Stimulated activated naive CD8-positive, alpha-beta T cell treated with anti-CD3 and anti-CD28 coated beads, Interleukin-15, amount 100 ng/mL, for 72 hours (primary cell): Measurements from ENCODE around the gene BCL6B.
A peak's percentile ranks its signal among the peaks of the same experiment; 100 is the strongest.
"Not testable (repeated sequence)": the region's sequence is repeated elsewhere in the genome, so short reads cannot be mapped to it uniquely, and the experiment has no call there.

Source experiments
- ATAC-seq: fragments of 150-1000 bp; cut with Tn5 transposase; 2 replicates; pipeline ENCODE4 v1.10.0; 2021; ENCODE audit warnings: mild to moderate bottlenecking, moderate library complexity
- DNase-seq, 2 donors: peaks; one replicate each; pipeline ENCODE4 v3.0.0; 2021 to 2022
- H3K27ac Mint-ChIP-seq, 2 donors: one replicate each; pipeline ENCODE4 v1.8.0; 2022; ENCODE audit warnings: mild to moderate bottlenecking in 2 of 2, mixed read lengths in 2 of 2, moderate library complexity in 2 of 2
- H3K27me3 Mint-ChIP-seq: one replicate; pipeline ENCODE4 v1.8.0; 2022; ENCODE audit warnings: mixed read lengths
- H3K4me1 Mint-ChIP-seq: one replicate; pipeline ENCODE4 v1.8.0; 2022; ENCODE audit warnings: mild to moderate bottlenecking, mixed read lengths
- H3K4me3 Mint-ChIP-seq, 2 donors: one replicate each; pipeline ENCODE4 v1.8.0; 2022; ENCODE audit warnings: mild to moderate bottlenecking in 2 of 2, mixed read lengths in 2 of 2, moderate library complexity in 1 of 2
- H3K9me3 Mint-ChIP-seq, 2 donors: one replicate each; pipeline ENCODE4 v1.8.0; 2022; ENCODE audit warnings: mixed read lengths in 2 of 2

The BCL6B gene, protein sequence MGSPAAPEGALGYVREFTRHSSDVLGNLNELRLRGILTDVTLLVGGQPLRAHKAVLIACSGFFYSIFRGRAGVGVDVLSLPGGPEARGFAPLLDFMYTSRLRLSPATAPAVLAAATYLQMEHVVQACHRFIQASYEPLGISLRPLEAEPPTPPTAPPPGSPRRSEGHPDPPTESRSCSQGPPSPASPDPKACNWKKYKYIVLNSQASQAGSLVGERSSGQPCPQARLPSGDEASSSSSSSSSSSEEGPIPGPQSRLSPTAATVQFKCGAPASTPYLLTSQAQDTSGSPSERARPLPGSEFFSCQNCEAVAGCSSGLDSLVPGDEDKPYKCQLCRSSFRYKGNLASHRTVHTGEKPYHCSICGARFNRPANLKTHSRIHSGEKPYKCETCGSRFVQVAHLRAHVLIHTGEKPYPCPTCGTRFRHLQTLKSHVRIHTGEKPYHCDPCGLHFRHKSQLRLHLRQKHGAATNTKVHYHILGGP

GRCh38 chr17:7022781-7023571 is at the start of gene BCL6B:
BCL6B (plus strand) TSS chr17:7023050; CDS start chr17:7023672, 622 bp downstream.
- Mint-ChIP-seq H3K27ac (peak within 1 kb of the TSS; percentile 10 to 97), H3K9me3 (no peaks in the 10 kb centered on the region), H3K27me3 (peaks cover 17% of the 10 kb centered on the region), H3K4me1 (peaks cover 66% of the 10 kb centered on the region), H3K4me3 (peak within 1 kb of the TSS; percentile 84 to 90)
- ATAC-seq (no peak), DNase-seq (peak; percentile 35 to 50)

DNA sequence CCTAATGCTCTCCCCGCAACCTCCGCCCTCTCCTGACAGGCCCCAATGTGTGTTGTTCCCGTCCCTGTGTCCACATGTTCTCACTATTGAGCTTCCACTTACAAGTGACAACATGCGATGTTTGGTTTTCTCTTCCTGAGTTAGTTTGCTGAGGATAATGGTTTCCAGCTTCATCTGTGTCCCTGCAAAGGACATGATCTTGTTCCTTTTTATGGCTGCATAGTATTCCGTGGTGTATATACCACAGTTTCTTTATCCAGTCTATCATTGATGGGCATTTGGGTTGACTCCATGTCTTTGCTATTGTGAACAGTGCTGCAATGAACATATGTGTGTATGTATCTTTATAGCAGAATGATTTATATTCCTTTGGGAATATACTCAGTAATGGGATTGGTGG is 43.4 kb upstream of the BCL6B start:
- H3K4me3 Mint-ChIP-seq, H3K9me3 Mint-ChIP-seq, DNase-seq, H3K27me3 Mint-ChIP-seq, ATAC-seq, H3K27ac Mint-ChIP-seq: not testable (repeated sequence)
- H3K4me1 Mint-ChIP-seq, result peaks cover 15% of the 10 kb centered on the region

- H3K27me3 Mint-ChIP-seq, result no peaks in the 10 kb centered on the region
- H3K4me1 Mint-ChIP-seq, result peaks cover 15% of the 10 kb centered on the region
- no peak for DNase-seq
- no peak for ATAC-seq
- H3K27ac Mint-ChIP-seq, result no peak overlapping the region
- H3K9me3 Mint-ChIP-seq, result no peaks in the 10 kb centered on the region
- peak overlapping the region in 1 of 2 donors; percentile 15 for H3K4me3 Mint-ChIP-seq
These were observed 41.4 kb upstream of the BCL6B start for GRCh38 chr17:6981426-6981825.

- Mint-ChIP-seq H3K27me3 (no peaks in the 10 kb centered on the region), H3K9me3 (no peaks in the 10 kb centered on the region), H3K27ac (no peak overlapping the region), H3K4me1 (peaks cover 15% of the 10 kb centered on the region), H3K4me3 (no peak overlapping the region)
- ATAC-seq (no peak), DNase-seq (no peak)
These were observed 37.6 kb upstream of the BCL6B start for GRCh38 chr17:6985266-6985665.

DNA sequence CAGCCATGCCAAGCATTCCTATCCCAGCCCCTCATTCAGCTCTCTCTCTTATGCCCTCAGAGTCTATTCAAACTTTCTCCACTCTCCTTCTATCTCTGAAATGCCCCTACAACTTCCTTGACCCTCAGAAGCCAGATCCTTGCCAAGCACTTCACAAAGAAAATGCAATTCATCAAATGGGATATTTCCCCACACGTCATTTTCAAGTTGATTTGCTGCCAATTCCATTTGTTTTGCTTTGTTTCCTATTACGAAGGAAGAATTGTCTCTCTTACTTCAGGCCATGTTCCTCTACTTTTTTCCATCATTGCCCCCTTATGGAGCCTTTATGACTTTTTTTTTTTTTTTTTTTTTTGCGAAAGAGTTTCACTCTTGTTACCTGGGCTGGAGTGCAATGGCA is 36.2 kb upstream of the BCL6B start:
- H3K4me3 Mint-ChIP-seq, result no peak overlapping the region
- H3K4me1 Mint-ChIP-seq, result peaks cover 6% of the 10 kb centered on the region
- no peaks in the 10 kb centered on the region for H3K9me3 Mint-ChIP-seq
- H3K27me3 Mint-ChIP-seq, result no peaks in the 10 kb centered on the region
- DNase-seq (no peak), ATAC-seq (no peak)
- no peak overlapping the region for H3K27ac Mint-ChIP-seq

- H3K27me3 Mint-ChIP-seq, result no peaks in the 10 kb centered on the region
- H3K4me1 Mint-ChIP-seq, result no peaks in the 10 kb centered on the region
- ATAC-seq (no peak), DNase-seq (no peak)
- no peak overlapping the region for H3K4me3 Mint-ChIP-seq
- no peaks in the 10 kb centered on the region for H3K9me3 Mint-ChIP-seq
- H3K27ac Mint-ChIP-seq, result no peak overlapping the region
These were observed 33.1 kb upstream of the BCL6B start for GRCh38 chr17:6989779-6990178.

DNA sequence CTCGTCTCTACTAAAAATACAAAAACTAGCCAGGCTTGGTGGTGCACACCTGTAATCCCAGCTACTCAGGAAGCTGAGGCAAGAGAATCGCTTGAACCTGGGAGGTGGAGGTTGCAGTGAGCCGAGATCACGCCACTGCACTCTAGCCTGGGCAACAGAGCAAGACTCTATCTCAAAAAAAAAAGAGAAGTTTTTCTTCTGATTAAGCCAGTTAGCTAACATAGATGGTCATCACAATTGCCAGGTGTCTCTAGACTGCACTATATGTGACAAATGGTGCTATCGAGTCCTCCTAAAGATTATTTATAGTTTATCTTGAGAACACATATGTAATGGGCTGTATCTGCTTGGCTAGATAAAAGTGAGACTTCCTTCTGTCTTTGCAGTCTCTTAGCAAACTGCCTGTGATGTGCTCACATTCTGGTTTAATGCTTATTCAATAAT is 29.2 kb upstream of the BCL6B start:
- not testable (repeated sequence) for ATAC-seq, H3K27me3 Mint-ChIP-seq

DNA sequence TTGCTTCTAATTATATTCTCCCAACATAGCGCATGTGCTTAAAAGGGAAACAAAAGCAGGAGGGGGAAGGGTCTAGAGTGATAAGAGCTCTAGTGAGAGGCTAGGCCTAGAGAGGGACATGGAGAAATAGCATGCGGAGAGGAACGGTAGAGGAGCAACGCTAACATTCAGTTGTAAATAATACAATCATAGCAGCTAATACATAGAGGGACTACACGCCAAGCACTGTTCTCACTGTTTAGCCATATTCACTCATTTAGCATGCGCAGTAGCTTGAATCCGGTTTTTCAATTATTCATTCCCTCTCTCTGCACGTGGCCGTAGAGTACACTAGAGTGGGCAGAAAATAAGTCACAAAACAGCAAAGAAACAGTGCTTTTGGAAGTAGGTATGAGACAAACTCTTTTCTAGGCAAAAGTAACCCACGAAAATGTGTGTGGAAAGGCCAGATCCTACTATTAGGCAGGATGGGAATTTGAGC is 28.7 kb upstream of the BCL6B start:
- ATAC-seq (no peak), DNase-seq (no peak)
- Mint-ChIP-seq H3K27ac (no peak overlapping the region), H3K4me1 (no peaks in the 10 kb centered on the region), H3K27me3 (no peaks in the 10 kb centered on the region), H3K4me3 (no peak overlapping the region), H3K9me3 (no peaks in the 10 kb centered on the region)

More for the DNA sequence above, 29.2 kb upstream of the BCL6B start:
- H3K4me3 Mint-ChIP-seq, DNase-seq, H3K27ac Mint-ChIP-seq, H3K4me1 Mint-ChIP-seq, H3K9me3 Mint-ChIP-seq: not testable (repeated sequence)

GRCh38 chr17:6994666-6995256 is 28.1 kb upstream of the BCL6B start:
- Mint-ChIP-seq H3K27me3 (no peaks in the 10 kb centered on the region), H3K9me3 (no peaks in the 10 kb centered on the region), H3K4me1 (no peaks in the 10 kb centered on the region), H3K4me3 (no peak overlapping the region), H3K27ac (peak overlapping the region in 1 of 2 donors; percentile 64)
- ATAC-seq (no peak), DNase-seq (no peak)

DNA sequence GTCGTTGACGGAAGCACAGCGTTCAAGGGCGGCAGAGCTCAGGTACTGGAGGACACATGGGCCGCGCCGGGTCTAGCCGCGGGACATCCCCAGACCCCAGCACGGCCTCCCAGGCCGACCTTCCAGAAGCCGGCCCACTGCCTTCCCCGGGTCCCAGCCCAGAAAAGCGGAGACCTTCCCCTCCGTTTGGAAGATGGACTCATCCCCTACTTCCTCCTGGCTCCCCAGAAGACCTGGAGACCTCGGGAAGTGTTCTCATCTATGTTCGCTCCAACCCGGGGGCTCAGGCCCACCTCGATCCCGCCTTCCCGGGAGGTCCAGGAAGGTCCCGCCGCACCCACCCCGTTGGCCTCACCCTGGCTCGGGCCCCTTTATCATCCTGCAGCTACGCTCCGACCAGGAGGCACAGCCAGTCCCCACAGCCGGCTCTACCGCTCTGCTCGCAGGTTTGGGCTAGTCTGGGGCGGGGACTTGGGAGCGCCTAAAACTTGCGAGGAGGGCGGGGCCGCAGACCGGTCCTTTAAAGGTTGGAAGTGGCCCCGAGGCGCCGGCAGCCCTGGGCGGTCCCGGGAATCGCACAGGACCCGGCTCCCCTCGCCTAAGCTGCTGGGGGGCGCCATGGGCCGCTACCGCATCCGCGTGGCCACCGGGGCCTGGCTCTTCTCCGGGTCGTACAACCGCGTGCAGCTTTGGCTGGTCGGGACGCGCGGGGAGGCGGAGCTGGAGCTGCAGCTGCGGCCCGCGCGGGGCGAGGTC is 27.2 kb upstream of the BCL6B start, which contains the start of gene ALOX12:
Gene ALOX12 (plus strand): TSS at position 550 of the 756 bp plus-strand sequence. CDS start 69 bp downstream, at position 619.
- Mint-ChIP-seq H3K9me3 (no peaks in the 10 kb centered on the region), H3K4me1 (no peaks in the 10 kb centered on the region), H3K4me3 (no peak within 1 kb of the TSS), H3K27me3 (no peaks in the 10 kb centered on the region), H3K27ac (no peak within 1 kb of the TSS)
- ATAC-seq (no peak), DNase-seq (no peak)

DNA sequence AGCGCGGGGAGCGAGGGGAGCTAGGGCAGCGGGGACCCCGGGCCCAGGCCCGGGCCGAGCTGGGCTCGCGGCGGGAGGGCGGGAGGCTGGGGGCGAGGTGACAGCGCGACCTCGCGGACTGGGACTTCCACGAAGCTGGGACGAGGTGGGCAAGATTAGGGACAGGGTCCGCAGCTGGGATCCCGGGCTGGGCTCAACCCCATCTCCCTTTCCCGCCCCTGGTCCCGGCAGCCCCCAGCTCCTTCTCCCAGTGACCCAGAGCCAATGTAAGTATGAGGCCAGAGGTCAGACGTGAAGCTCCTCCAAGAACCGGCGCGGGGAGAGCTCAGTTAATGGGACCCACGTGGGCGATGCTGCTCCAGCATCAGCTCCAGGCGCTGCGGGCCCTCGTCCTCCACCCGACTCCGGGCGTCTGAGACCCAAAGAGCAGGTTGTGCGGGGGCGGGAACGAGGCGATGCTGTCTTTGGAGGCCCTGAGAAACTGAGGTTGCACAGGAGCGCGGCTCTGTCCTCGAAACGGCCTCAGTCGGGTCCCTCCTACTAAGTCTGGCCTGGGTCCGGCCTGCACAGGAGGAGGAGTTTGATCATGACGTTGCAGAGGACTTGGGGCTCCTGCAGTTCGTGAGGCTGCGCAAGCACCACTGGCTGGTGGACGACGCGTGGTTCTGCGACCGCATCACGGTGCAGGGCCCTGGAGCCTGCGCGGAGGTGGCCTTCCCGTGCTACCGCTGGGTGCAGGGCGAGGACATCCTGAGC is 26.4 kb upstream of the BCL6B start:
- no peaks in the 10 kb centered on the region for H3K9me3 Mint-ChIP-seq
- H3K4me1 Mint-ChIP-seq, result peaks cover 3% of the 10 kb centered on the region
- H3K27ac Mint-ChIP-seq, result no peak overlapping the region
- DNase-seq (no peak), ATAC-seq (peak; percentile 43)
- H3K27me3 Mint-ChIP-seq, result no peaks in the 10 kb centered on the region
- no peak overlapping the region for H3K4me3 Mint-ChIP-seq

- DNase-seq (no peak), ATAC-seq (no peak)
- H3K27ac Mint-ChIP-seq, result no peak overlapping the region
These were observed 25.7 kb upstream of the BCL6B start for GRCh38 chr17:6997171-6997570.

DNA sequence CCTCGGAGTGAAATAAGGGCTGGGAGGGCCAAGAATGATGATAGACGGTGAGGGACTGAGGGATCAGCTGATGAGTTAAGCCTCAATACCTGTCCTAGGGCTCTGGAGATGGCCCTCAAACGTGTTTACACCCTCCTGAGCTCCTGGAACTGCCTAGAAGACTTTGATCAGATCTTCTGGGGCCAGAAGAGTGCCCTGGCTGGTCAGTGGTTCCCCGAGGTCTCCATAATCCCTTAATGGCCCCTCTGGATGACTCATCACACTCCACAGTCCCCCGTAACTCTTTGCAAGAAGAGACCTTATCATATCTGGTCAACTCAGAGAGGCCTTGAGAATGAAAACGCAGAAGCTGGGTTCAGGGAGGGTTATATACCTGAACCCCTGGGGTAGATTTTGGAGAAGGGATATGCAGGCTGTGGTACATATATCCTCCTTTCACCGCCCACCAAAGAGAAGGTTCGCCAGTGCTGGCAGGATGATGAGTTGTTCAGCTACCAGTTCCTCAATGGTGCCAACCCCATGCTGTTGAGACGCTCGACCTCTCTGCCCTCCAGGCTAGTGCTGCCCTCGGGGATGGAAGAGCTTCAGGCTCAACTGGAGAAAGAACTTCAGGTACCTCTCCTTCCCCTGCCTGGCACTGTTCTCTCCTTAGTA is 23.9 kb upstream of the BCL6B start:
- Mint-ChIP-seq H3K27me3 (no peaks in the 10 kb centered on the region), H3K27ac (peak overlapping the region in 1 of 2 donors; percentile 28), H3K4me1 (peaks cover 6% of the 10 kb centered on the region), H3K4me3 (no peak overlapping the region), H3K9me3 (no peaks in the 10 kb centered on the region)
- ATAC-seq, result no peak
- DNase-seq, result no peak

More at GRCh38 chr17:6997171-6997570, 25.7 kb upstream of the BCL6B start:
- no peaks in the 10 kb centered on the region for H3K27me3 Mint-ChIP-seq
- H3K4me3 Mint-ChIP-seq, result no peak overlapping the region
- peaks cover 6% of the 10 kb centered on the region for H3K4me1 Mint-ChIP-seq
- no peaks in the 10 kb centered on the region for H3K9me3 Mint-ChIP-seq
